H1 (cell line): ENCODE measurements around the gene GINS3. TPM values are rescaled to one million over a fixed set of nuclear protein-coding genes. Genes with fewer than 3 reads are reported as not detected.
"Not testable (repeated sequence)": the region's sequence is repeated elsewhere in the genome, so short reads cannot be mapped to it uniquely, and the experiment has no call there.

ENCODE experiments used
- CTCF ChIA-PET: fragments of 300-600 bp; sonication (Branson Sonifier 250); formaldehyde crosslinking; loops from one replicate; lab custom pipeline; 2021; ENCODE audit not compliant: partially characterized antibody; lab: Charles Lee
- POLR2A ChIA-PET: fragments of 300-600 bp; sonication (Branson Sonifier 250); formaldehyde crosslinking; loops from one replicate; lab custom pipeline; 2021; ENCODE audit warnings: inconsistent platforms; ENCODE audit not compliant: partially characterized antibody; lab: Charles Lee
- DNase-seq, 2 experiments: peaks; one replicate each; pipeline versions ENCODE4 v3.0.0 to v3.0.0-alpha.2; 2010 to 2022; ENCODE audit warnings: low spot score in 2 of 2, low read depth in 1 of 2, mixed read lengths in 1 of 2
- FAIRE-seq: peaks from 2 replicates; lab custom pipeline; 2011; peaks lifted over from hg19 to GRCh38; lab: Jason Lieb, UNC
- H2AFZ ChIP-seq: 2 replicates; pipeline ENCODE4 v1.8.1; 2012; ENCODE audit warnings: low read length, inconsistent platforms
- H2AK5ac ChIP-seq: 2 replicates; pipeline ENCODE4 v1.6.1; 2013; ENCODE audit warnings: low read depth, low read length
- H2BK120ac ChIP-seq: replicated peaks from 2 replicates; pipeline ENCODE3; 2013; ENCODE audit warnings: low read depth, low read length, inconsistent platforms
- H2BK12ac ChIP-seq: 2 replicates; pipeline ENCODE4 v1.6.1; 2013; ENCODE audit warnings: low read depth, low read length
- H2BK15ac ChIP-seq: 2 replicates; pipeline ENCODE4 v1.6.1; 2013; ENCODE audit warnings: low read length
- H2BK20ac ChIP-seq: 2 replicates; pipeline ENCODE4 v1.6.1; 2013; ENCODE audit warnings: low read length
- H2BK5ac ChIP-seq: 2 replicates; pipeline ENCODE4 v1.6.1; 2013; ENCODE audit warnings: low read depth, low read length
- H3K14ac ChIP-seq: 2 replicates; pipeline ENCODE4 v1.6.1; 2013; ENCODE audit warnings: inconsistent platforms; ENCODE audit not compliant: insufficient read length
- H3K18ac ChIP-seq: 2 replicates; pipeline ENCODE4 v1.6.1; 2013; ENCODE audit warnings: low read length; ENCODE audit errors: extremely low read depth
- H3K23ac ChIP-seq: 2 replicates; pipeline ENCODE4 v1.6.1; 2013; ENCODE audit warnings: inconsistent platforms; ENCODE audit not compliant: insufficient read length
- H3K23me2 ChIP-seq: 2 replicates; pipeline ENCODE4 v1.6.1; 2013; ENCODE audit warnings: low read depth, low read length
- H3K27ac ChIP-seq: 2 replicates; pipeline ENCODE4 v1.6.1; 2011; ENCODE audit warnings: low read depth, low read length, inconsistent platforms
- H3K27me3 ChIP-seq, 4 experiments: replicated peaks in 1 of 4; 1 replicate in 1 of 4; 2 replicates in 3 of 4; pipeline versions ENCODE4 v1.6.1 to v1.8.1; 2011 to 2013; ENCODE audit warnings: low read length in 3 of 4, mild to moderate bottlenecking in 3 of 4, inconsistent platforms in 2 of 4, mixed read lengths in 2 of 4, moderate library complexity in 1 of 4; ENCODE audit not compliant: control insufficient read depth in 3 of 4, insufficient read depth in 3 of 4; ENCODE audit errors: extremely low read depth in 1 of 4
- H3K36me3 ChIP-seq, 4 experiments: 2 replicates each; pipeline versions ENCODE4 v1.6.1 to v1.8.1; 2011 to 2013; ENCODE audit warnings: mild to moderate bottlenecking in 4 of 4, low read length in 3 of 4, moderate library complexity in 2 of 4, control low read depth in 1 of 4, inconsistent platforms in 1 of 4; ENCODE audit not compliant: insufficient read depth in 4 of 4, control insufficient read depth in 2 of 4
- H3K4ac ChIP-seq: replicated peaks from 2 replicates; pipeline ENCODE3; 2013; ENCODE audit warnings: low read length, low read depth, mixed read lengths, inconsistent platforms; ENCODE audit not compliant: insufficient read length
- H3K4me1 ChIP-seq, 4 experiments: replicated peaks in 1 of 4; 1 replicate in 1 of 4; 2 replicates in 3 of 4; pipeline versions ENCODE4 v1.6.1 to v1.8.1; 2011 to 2013; ENCODE audit warnings: low read length in 3 of 4, inconsistent platforms in 2 of 4, mixed read lengths in 1 of 4; ENCODE audit not compliant: insufficient read depth in 4 of 4, control insufficient read depth in 3 of 4
- H3K4me2 ChIP-seq, 2 experiments: 2 replicates each; pipeline versions ENCODE4 v1.6.1 to v1.8.1; 2011 to 2013; ENCODE audit warnings: low read depth in 2 of 2, low read length in 2 of 2, control low read depth in 1 of 2, inconsistent platforms in 1 of 2, mild to moderate bottlenecking in 1 of 2; ENCODE audit not compliant: insufficient read depth in 1 of 2
- H3K4me3 ChIP-seq, 4 experiments: fragments of 200-600, 300-600 bp in 1 of 4; sonication (generic), shearing (Covaris generic), sonication (Bioruptor Twin) in 1 of 4; 2 replicates each; pipeline versions ENCODE4 v1.5.1 to v1.8.1; 2011 to 2016; ENCODE audit warnings: low read length in 4 of 4, low read depth in 3 of 4, control low read depth in 2 of 4, inconsistent platforms in 2 of 4, mild to moderate bottlenecking in 2 of 4, mixed read lengths in 1 of 4, moderate library complexity in 1 of 4; ENCODE audit not compliant: insufficient read depth in 2 of 4; ENCODE audit errors: extremely low read depth in 1 of 4
- H3K56ac ChIP-seq: replicated peaks from 2 replicates; pipeline ENCODE3; 2013; ENCODE audit warnings: low read depth, mild to moderate bottlenecking, mixed read lengths, low read length, inconsistent platforms; ENCODE audit not compliant: insufficient read length
- H3K79me1 ChIP-seq: 2 replicates; pipeline ENCODE4 v1.6.1; 2013; ENCODE audit warnings: low read depth, low read length, control low read depth
- H3K79me2 ChIP-seq, 2 experiments: 2 replicates each; pipeline versions ENCODE4 v1.6.1 to v1.8.1; 2012 to 2013; ENCODE audit warnings: low read length in 2 of 2, mild to moderate bottlenecking in 2 of 2, inconsistent platforms in 1 of 2; ENCODE audit not compliant: insufficient read depth in 2 of 2, control insufficient read depth in 1 of 2
- H3K9ac ChIP-seq, 4 experiments: replicated peaks in 1 of 4; 1 replicate in 1 of 4; 2 replicates in 3 of 4; pipeline versions ENCODE4 v1.6.1 to v1.8.1; 2011 to 2013; ENCODE audit warnings: low read depth in 3 of 4, low read length in 3 of 4, control low read depth in 2 of 4, mild to moderate bottlenecking in 2 of 4, moderate library complexity in 2 of 4, inconsistent platforms in 1 of 4; ENCODE audit errors: extremely low read depth in 1 of 4
- H3K9me3 ChIP-seq, 2 experiments: 2 replicates each; pipeline versions ENCODE4 v1.6.1 to v1.8.1; 2012 to 2013; ENCODE audit warnings: mild to moderate bottlenecking in 2 of 2, moderate library complexity in 2 of 2, control low read depth in 1 of 2, inconsistent platforms in 1 of 2, low read depth in 1 of 2, low read length in 1 of 2, mixed read lengths in 1 of 2; ENCODE audit not compliant: insufficient read depth in 2 of 2
- H4K20me1 ChIP-seq, 2 experiments: replicated peaks in 1 of 2; 2 replicates each; pipeline versions ENCODE3 to v1.8.1; 2011 to 2013; ENCODE audit warnings: inconsistent platforms in 2 of 2, low read length in 2 of 2, mild to moderate bottlenecking in 1 of 2; ENCODE audit not compliant: insufficient read depth in 2 of 2, control insufficient read depth in 1 of 2
- H4K5ac ChIP-seq: 2 replicates; pipeline ENCODE4 v1.6.1; 2013; ENCODE audit warnings: low read length, low read depth, mixed read lengths, inconsistent platforms; ENCODE audit not compliant: insufficient read length
- H4K8ac ChIP-seq: 2 replicates; pipeline ENCODE4 v1.8.0; 2013; ENCODE audit warnings: mild to moderate bottlenecking, moderate library complexity, low read length, inconsistent platforms; ENCODE audit not compliant: insufficient read depth; ENCODE audit errors: extremely low read depth
- H4K91ac ChIP-seq: replicated peaks from 2 replicates; pipeline ENCODE3; 2013; ENCODE audit warnings: low read length, mixed read lengths, inconsistent platforms; ENCODE audit not compliant: insufficient read length
- ATF2 ChIP-seq: IDR thresholded peaks from 2 replicates; pipeline ENCODE4 v1.6.1; 2012; ENCODE audit warnings: low read length, inconsistent platforms
- CBX8 ChIP-seq: fragments of 300-800, 300-1000 bp; sonication (generic); IDR thresholded peaks from 2 replicates; pipeline ENCODE4 v1.7.1; 2016; ENCODE audit warnings: low read depth, low read length, borderline replicate concordance
- CTCF ChIP-seq, 3 experiments: IDR thresholded peaks; 1 replicate in 2 of 3; 2 replicates in 1 of 3; pipeline versions ENCODE4 v1.5.1 to v1.6.1; 2011; ENCODE audit warnings: low read length in 3 of 3, mild to moderate bottlenecking in 3 of 3, inconsistent platforms in 2 of 3, low read depth in 1 of 3, moderate library complexity in 1 of 3; ENCODE audit not compliant: insufficient read depth in 1 of 3; ENCODE audit errors: control extremely low read depth in 1 of 3
- MAFK ChIP-seq: IDR thresholded peaks from 2 replicates; pipeline ENCODE4 v1.6.1; 2012; ENCODE audit warnings: low read depth, mild to moderate bottlenecking, improper control_type of control experiment, low read length
- SIX5 ChIP-seq: IDR thresholded peaks from 2 replicates; pipeline ENCODE4 v1.6.1; 2011; ENCODE audit warnings: mild to moderate bottlenecking, low read depth, low read length
- TEAD4 ChIP-seq: IDR thresholded peaks from 2 replicates; pipeline ENCODE4 v1.6.1; 2012; ENCODE audit warnings: low read depth, low read length, inconsistent platforms, mixed read lengths
- WGBS, 2 experiments: shearing (Covaris generic) in 1 of 2; methylation state at CpG; one replicate each; pipeline versions ENCODE4 v1.1.6 to v1.1.7; 2013 to 2015; ENCODE audit warnings: low lambda C conversion rate in 2 of 2, mixed read lengths in 2 of 2, inconsistent platforms in 1 of 2, low coverage in 1 of 2, missing lambda C conversion rate in 1 of 2; ENCODE audit not compliant: insufficient replicate concordance in 2 of 2, insufficient coverage in 1 of 2, insufficient read length in 1 of 2; ENCODE audit errors: extremely low coverage in 1 of 2, missing lambda C conversion rate in 1 of 2; 5-methylcytosine and 5-hydroxymethylcytosine counted together
- polyA plus RNA-seq, 7 experiments: library from polyadenylated mRNA; depleted of rRNA in 3 of 7; stranded (reverse) in 5 of 7; unstranded in 2 of 7; fragments of >200 nt in 5 of 7; fragments of 200-250 nt in 2 of 7; gene quantifications; 1 replicate in 5 of 7; 2 replicates in 1 of 7; 4 replicates in 1 of 7; pipeline versions ENCODE4 v1.2.1 to v1.2.3, GENCODE V29; 2011 to 2013; ENCODE audit warnings: missing spikeins in 2 of 7, mixed read lengths in 2 of 7
- total RNA-seq: library from RNA; stranded (reverse); fragmentation: NEBNext Ultra II Directional; extraction: Animal tissue kit (Norgen Biotek cat#: 25700); gene quantifications from 2 replicates; pipeline ENCODE4 v1.2.1, GENCODE V29; 2021

The GINS3 gene
- total and polyA plus RNA-seq, 2 of the 8 experiments (the other 6 are each of a cell fraction or from before 2014, with no cell fraction given) = 12.9 to 15.4 TPM

- no peak for TF ChIP-seq CTCF (IDR thresholded peaks at IDR 0.05; ENCODE audit: control extremely low read depth in 1 of 3, insufficient read depth in 1 of 3, low read depth in 1 of 3, low read length in 3 of 3)
- no peak for TF ChIP-seq SIX5
- TF ChIP-seq TEAD4 = no peak
- TF ChIP-seq CBX8 = no peak
- no peak for TF ChIP-seq MAFK
- no peak for TF ChIP-seq ATF2
Observed at GRCh38 chr16:58411736-58412614, 19.7 kb downstream of the GINS3 start (continued).

GRCh38 chr16:58412615-58412970 lies 20.3 kb downstream of the GINS3 start:
- H2BK120ac ChIP-seq, DNase-seq, H3K4me1 ChIP-seq, H3K4ac ChIP-seq, H4K20me1 ChIP-seq, H3K4me3 ChIP-seq, H2BK20ac ChIP-seq, FAIRE-seq, H3K79me2 ChIP-seq, H3K18ac ChIP-seq, H2AK5ac ChIP-seq, H3K14ac ChIP-seq, H3K4me2 ChIP-seq, H2AFZ ChIP-seq, H2BK15ac ChIP-seq, H3K23me2 ChIP-seq, H3K27me3 ChIP-seq, H2BK5ac ChIP-seq, H3K9ac ChIP-seq, H3K27ac ChIP-seq, H4K5ac ChIP-seq, H3K56ac ChIP-seq, H4K91ac ChIP-seq, H4K8ac ChIP-seq, H3K23ac ChIP-seq, H3K36me3 ChIP-seq, H3K9me3 ChIP-seq, H3K79me1 ChIP-seq, H2BK12ac ChIP-seq: not testable (repeated sequence)
- CTCF ChIA-PET = interaction anchor here (1.6 kb wide), 1 partner anchor 113 kb away, joined by 5 read pairs; no protein-coding TSS in a partner anchor
- POLR2A ChIA-PET = interaction anchor here (1.0 kb wide), 1 partner anchor 11 kb away, joined by 3 read pairs; no protein-coding TSS in a partner anchor
- WGBS, 2 experiments = 85% methylated on average over 5 of the region's 5 CpGs; no CpG with 5 or more reads in 1 of the 2 experiments
